GM18502 (cell line): ENCODE results near the gene C11orf65.

Experiments used
- ATAC-seq: cut with Tn5 transposase; IDR thresholded peaks from one replicate; pipeline ENCODE4 v1.9.1; 2021; ENCODE audit warnings: mild to moderate bottlenecking; ENCODE audit not compliant: unreplicated experiment, poor library complexity

C11orf65 gene

GRCh38 chr11:108467091-108467823, at the start of gene C11orf65:
Gene C11orf65 (minus strand): TSS chr11:108467529. CDS start chr11:108461559, 5,970 bp downstream.
- ATAC-seq, result peak; percentile 99

GRCh38 chr11:108516125-108516524, 48.8 kb upstream of the C11orf65 start:
- no peak for ATAC-seq

- ATAC-seq, result no peak
These were observed 45.4 kb upstream of the C11orf65 start for GRCh38 chr11:108512708-108513107.

GRCh38 chr11:108511851-108512474, 44.6 kb upstream of the C11orf65 start:
- no peak for ATAC-seq

- no peak for ATAC-seq
These were observed 41.6 kb upstream of the C11orf65 start for GRCh38 chr11:108508653-108509593.

GRCh38 chr11:108501396-108501795, 34.1 kb upstream of the C11orf65 start:
- ATAC-seq, result no peak

GRCh38 chr11:108500721-108501120, 33.4 kb upstream of the C11orf65 start:
- no peak for ATAC-seq

- ATAC-seq, result no peak
These were observed 32.8 kb upstream of the C11orf65 start for GRCh38 chr11:108500169-108500568.

GRCh38 chr11:108498816-108499408, 31.6 kb upstream of the C11orf65 start:
- ATAC-seq, result no peak

GRCh38 chr11:108498046-108498815, 30.9 kb upstream of the C11orf65 start, which contains the start of gene POGLUT3:
Gene POGLUT3 (minus strand): TSS chr11:108498384. CDS start chr11:108498366, 18 bp downstream.
- ATAC-seq, result peak; percentile 64

- peak; percentile 72 for ATAC-seq
These were observed 30.2 kb upstream of the C11orf65 start for GRCh38 chr11:108497317-108498045.

- ATAC-seq, result no peak
These were observed 29.4 kb upstream of the C11orf65 start for GRCh38 chr11:108496643-108497256.

GRCh38 chr11:108495326-108495725, 28.0 kb upstream of the C11orf65 start:
- no peak for ATAC-seq

GRCh38 chr11:108494182-108494581, 26.9 kb upstream of the C11orf65 start:
- ATAC-seq, result no peak

- ATAC-seq, result no peak
These were observed 24.6 kb upstream of the C11orf65 start for GRCh38 chr11:108491936-108492335.

- ATAC-seq, result no peak
These were observed 19.5 kb upstream of the C11orf65 start for GRCh38 chr11:108486828-108487227.

- ATAC-seq, result no peak
These were observed 19.0 kb upstream of the C11orf65 start for GRCh38 chr11:108486331-108486730.

GRCh38 chr11:108483163-108483562, 15.8 kb upstream of the C11orf65 start:
- no peak for ATAC-seq
